ENCODE data around the gene MAPRE2. TPM values are rescaled to one million over a fixed set of nuclear protein-coding genes. Genes with fewer than 3 reads are reported as not detected.

The MAPRE2 gene
- total RNA-seq, 1 experiment from 2014 or later, result 16.4 TPM

DNA sequence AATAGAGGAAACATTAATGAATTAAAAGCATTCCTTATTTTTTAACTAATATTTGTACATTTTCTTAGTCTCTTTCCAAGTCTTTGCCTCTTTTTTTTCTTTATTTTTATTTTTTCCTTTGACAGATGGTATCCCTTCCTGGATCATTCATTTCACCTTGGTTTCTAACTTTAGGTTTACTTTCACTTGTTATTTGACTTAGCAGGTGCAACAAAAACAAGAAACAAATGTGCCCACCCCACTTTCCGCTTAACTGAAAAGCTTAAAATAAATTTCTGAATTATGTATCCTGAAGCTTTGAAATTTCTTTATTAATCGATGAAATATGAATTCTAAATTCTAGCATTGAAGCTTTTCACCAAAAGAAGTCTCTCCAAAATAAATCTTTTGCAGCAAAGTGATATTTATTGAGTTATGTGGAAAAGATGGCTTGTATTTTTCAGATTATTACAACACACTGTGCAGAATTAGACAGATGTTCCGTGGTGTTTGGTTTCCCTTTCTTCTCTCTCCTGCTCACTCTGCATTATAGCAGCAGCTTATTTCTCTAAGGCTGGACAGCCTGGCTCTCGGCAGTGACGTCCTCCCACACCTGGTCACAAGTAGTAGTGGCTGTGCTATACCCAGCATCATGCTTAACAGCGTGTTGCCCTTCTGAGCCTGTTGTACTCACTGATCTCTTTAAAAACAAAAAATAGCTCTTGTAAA lies 100.5 kb downstream of the MAPRE2 start:
- no peak overlapping the region for H3K4me3 ChIP-seq (ENCODE audit: low read depth, low read length, poor library complexity, severe bottlenecking)
- TF ChIP-seq EZH2 (IDR thresholded peaks at IDR 0.05; ENCODE audit: borderline replicate concordance, low read depth, low read length, poor library complexity, severe bottlenecking) (no peak), CTCF (conservative IDR thresholded peaks at IDR 0.05; ENCODE audit: low read depth, low read length) (no peak)
- no peak overlapping the region for H3K27ac ChIP-seq (ENCODE audit: low read depth, low read length, poor library complexity, severe bottlenecking)
- ChIA-PET POLR2A (ENCODE audit: low non-redundant PET) (no interaction called here), CTCF (interaction anchor here (1.0 kb wide), 1 partner anchor 136 kb away, joined by 3 read pairs; no protein-coding TSS in a partner anchor)
- H3K27me3 ChIP-seq (replicated peaks; ENCODE audit: insufficient read depth, low read depth, low read length, poor library complexity), result no peaks in the 10 kb centered on the region
- H3K9me3 ChIP-seq (ENCODE audit: low read depth, low read length, poor library complexity, severe bottlenecking), result no peaks in the 10 kb centered on the region
- DNase-seq (ENCODE audit: low spot score), result no peak
- intact Hi-C loops (cut with micrococcal nuclease; ENCODE audit: unreplicated experiment), result loop anchor here (10.0 kb wide), 1 partner anchor 267 kb away; no protein-coding TSS in a partner anchor
- no TSS peak for BruUV-seq (replicated peaks)
- no peaks in the 10 kb centered on the region for H3K36me3 ChIP-seq (ENCODE audit: insufficient read depth, low read length, poor library complexity, severe bottlenecking)
- H3K4me1 ChIP-seq (ENCODE audit: insufficient read depth, low read length, poor library complexity, severe bottlenecking), result no peaks in the 10 kb centered on the region

GRCh38 chr18:35142275-35142615 lies 101.0 kb downstream of the MAPRE2 start:
- Histone ChIP-seq H3K27me3 (replicated peaks; ENCODE audit: insufficient read depth, low read depth, low read length, poor library complexity) (no peaks in the 10 kb centered on the region), H3K9me3 (ENCODE audit: low read depth, low read length, poor library complexity, severe bottlenecking) (no peaks in the 10 kb centered on the region), H3K36me3 (ENCODE audit: insufficient read depth, low read length, poor library complexity, severe bottlenecking) (no peaks in the 10 kb centered on the region), H3K4me1 (ENCODE audit: insufficient read depth, low read length, poor library complexity, severe bottlenecking) (no peaks in the 10 kb centered on the region), H3K4me3 (ENCODE audit: low read depth, low read length, poor library complexity, severe bottlenecking) (no peak overlapping the region), H3K27ac (ENCODE audit: low read depth, low read length, poor library complexity, severe bottlenecking) (no peak overlapping the region)
- no peak for TF ChIP-seq EZH2 (IDR thresholded peaks at IDR 0.05; ENCODE audit: borderline replicate concordance, low read depth, low read length, poor library complexity, severe bottlenecking)
- no peak for TF ChIP-seq CTCF (conservative IDR thresholded peaks at IDR 0.05; ENCODE audit: low read depth, low read length)
- POLR2A ChIA-PET (ENCODE audit: low non-redundant PET), result no interaction called here
- intact Hi-C loops (cut with micrococcal nuclease; ENCODE audit: unreplicated experiment), result loop anchor here (10.0 kb wide), 1 partner anchor 267 kb away; no protein-coding TSS in a partner anchor
- DNase-seq (ENCODE audit: low spot score), result no peak
- no TSS peak for BruUV-seq (replicated peaks)
- CTCF ChIA-PET, result interaction anchor here (1.0 kb wide), 1 partner anchor 136 kb away, joined by 3 read pairs; no protein-coding TSS in a partner anchor

DNA sequence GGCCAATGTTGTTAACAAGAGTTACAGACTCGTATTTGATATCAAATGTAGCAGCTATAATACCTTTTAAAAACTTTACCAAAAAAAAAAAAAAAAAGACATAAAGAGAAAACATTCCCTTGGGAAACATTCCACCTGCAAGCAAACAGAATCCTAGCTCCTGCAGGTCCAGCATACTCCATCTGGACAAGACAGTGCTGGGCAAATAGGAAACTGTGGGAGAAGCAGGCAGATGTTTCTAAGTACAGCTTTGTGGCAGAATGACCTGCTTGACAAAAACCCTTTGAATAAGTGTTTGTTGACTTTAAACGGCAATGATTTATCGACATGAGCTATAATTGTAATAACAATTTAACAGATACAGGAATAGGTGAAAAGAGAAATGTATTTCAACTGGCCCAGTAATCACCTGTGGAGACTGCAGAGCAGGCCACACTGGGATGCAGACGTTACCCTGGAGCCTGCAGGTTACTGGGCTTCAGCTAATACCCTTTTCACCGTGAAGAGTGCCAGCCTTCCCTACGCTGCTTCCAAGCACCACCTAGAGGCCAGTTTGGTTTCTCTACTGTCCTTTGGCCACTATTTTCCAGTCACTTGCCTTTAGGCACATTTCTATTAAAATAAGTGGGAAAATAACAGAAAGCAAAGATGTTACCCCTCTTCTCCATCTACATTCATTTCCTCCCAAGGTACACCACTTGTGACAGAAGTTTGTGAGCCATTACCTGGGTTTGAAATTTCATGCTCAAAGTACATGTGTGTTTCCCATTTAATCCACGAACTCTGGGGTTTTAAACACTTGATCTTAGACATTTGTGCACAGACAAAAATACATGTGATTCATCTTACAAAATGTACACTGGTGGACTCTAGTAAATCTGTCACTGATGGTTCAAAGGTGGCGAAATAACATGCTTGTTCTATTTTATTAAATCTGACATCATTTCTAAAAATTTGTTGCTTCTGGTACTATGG lies 102.7 kb downstream of the MAPRE2 start:
- intact Hi-C loops (cut with micrococcal nuclease; ENCODE audit: unreplicated experiment), result loop anchor here (2.0 to 10.0 kb wide), 2 partner anchors 137 to 269 kb away; no protein-coding TSS in a partner anchor
- Histone ChIP-seq H3K27ac (ENCODE audit: low read depth, low read length, poor library complexity, severe bottlenecking) (no peak overlapping the region), H3K27me3 (replicated peaks; ENCODE audit: insufficient read depth, low read depth, low read length, poor library complexity) (no peaks in the 10 kb centered on the region), H3K36me3 (ENCODE audit: insufficient read depth, low read length, poor library complexity, severe bottlenecking) (no peaks in the 10 kb centered on the region), H3K4me1 (ENCODE audit: insufficient read depth, low read length, poor library complexity, severe bottlenecking) (no peaks in the 10 kb centered on the region), H3K9me3 (ENCODE audit: low read depth, low read length, poor library complexity, severe bottlenecking) (no peaks in the 10 kb centered on the region), H3K4me3 (ENCODE audit: low read depth, low read length, poor library complexity, severe bottlenecking) (no peak overlapping the region)
- no TSS peak for BruUV-seq (replicated peaks)
- POLR2A ChIA-PET (ENCODE audit: low non-redundant PET), result no interaction called here
- CTCF ChIA-PET, result interaction anchor here (0.5 to 1.1 kb wide), 7 partner anchors 21 to 277 kb away, joined by 3 to 18 read pairs (median 7); no protein-coding TSS in a partner anchor
- DNase-seq (ENCODE audit: low spot score), result peak; percentile 51
- TF ChIP-seq CTCF (conservative IDR thresholded peaks at IDR 0.05; ENCODE audit: low read depth, low read length), result peak; percentile 75
- no peak for TF ChIP-seq EZH2 (IDR thresholded peaks at IDR 0.05; ENCODE audit: borderline replicate concordance, low read depth, low read length, poor library complexity, severe bottlenecking)
